Stimulated activated CD8-positive, alpha-beta memory T cell treated with anti-CD3 and anti-CD28 coated beads, Interleukin-4, amount 100 ng/mL, for 48 hours (primary cell): Measurements from ENCODE around the gene LGR4.
A peak's percentile ranks its signal among the peaks of the same experiment; 100 is the strongest.
"Not testable (repeated sequence)": the region's sequence is repeated elsewhere in the genome, so short reads cannot be mapped to it uniquely, and the experiment has no call there.

Experiments used
- DNase-seq: peaks from one replicate; pipeline ENCODE4 v3.0.0-alpha.2; 2020

LGR4 gene

DNA sequence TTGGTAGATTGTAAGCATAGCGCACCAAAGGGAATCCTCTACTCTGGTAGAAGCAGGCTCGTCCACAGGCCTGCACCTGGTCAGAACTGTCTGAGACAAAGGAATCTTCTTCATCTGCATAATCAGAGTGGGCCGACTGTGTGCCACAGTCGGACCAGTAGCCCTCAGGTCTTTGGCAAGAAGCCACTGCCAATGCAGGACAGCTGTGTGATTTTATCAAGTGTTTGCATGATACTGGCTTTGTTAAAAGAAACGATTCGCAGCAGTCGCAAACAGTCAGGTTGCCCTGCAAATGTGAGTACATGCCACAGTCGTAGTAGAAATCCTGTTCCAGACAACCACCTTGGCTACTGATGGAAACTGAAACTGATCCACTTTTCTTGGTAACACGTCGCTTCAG, 104.7 kb downstream of the LGR4 start:
- DNase-seq: no peak

DNA sequence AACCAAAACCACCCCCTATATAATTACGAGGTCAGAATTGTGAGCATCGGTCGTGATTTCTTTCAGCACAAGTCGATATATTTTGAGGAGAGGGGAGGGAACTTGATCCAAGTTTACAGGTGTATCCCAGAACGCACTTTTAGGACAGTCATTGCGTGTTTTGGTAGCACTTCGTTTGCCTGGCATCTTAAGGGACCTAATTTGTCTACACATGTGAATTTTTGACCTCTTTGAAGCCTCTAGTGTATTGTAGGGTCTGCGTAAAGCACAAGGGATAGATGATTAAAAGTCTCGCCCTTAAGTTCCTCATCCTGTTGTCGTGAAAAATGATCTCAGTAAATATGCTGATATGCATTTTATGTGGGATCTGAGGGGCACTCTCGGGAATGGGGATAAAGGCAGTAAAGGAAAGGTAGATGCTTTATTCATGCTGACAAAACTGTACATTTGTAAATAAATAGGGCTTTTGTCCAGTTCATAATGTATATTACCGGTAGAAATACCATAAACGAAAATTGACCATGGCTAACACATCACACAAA, 108.9 kb downstream of the LGR4 start:
- DNase-seq: no peak

GRCh38 chr11:27362749-27363575, 109.6 kb downstream of the LGR4 start, which contains the start of gene CCDC34:
TSS of gene CCDC34 (minus strand) at chr11:27363215. CDS start at chr11:27363194, 21 bp downstream.
- peak; percentile 89 for DNase-seq

GRCh38 chr11:27361649-27362431, 110.8 kb downstream of the LGR4 start:
- no peak for DNase-seq

DNA sequence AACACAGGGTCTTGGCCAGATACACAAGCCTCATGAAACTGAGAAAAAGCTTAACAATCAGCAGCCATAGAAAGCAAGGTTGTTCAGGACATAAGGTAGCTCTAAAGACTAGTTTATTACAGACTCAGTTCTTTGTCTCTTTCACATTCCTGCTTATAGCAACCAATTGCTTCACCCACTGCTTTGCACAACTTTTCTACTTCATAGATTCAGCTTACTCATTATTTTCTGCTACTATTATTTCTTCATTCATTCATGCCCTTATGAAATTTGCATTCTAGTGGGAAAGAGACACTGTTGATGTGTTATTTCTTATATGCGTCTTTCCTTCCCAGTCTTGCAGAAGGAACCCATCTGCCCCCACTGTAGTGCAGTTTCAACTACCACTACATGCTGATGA, 114.3 kb downstream of the LGR4 start:
- DNase-seq: no peak

DNA sequence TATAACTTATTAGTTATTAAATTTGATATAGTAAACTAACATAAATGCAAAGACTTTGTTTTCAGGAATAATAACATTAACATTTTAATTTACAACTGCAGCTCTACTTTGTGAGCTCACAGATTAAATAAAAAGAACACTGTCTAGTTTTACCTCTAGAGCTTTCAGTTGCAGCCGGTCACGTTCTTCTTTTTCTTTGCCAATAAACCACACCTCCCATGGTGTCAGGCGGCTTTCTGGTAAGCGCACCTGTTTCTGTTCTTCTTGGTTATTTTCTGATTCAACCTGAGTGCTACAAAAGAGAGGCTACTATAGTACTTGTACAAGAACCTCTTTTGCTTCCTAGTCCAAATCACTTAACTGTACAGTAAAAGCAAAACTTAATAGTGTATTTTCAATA, 115.3 kb downstream of the LGR4 start:
- DNase-seq: no peak

GRCh38 chr11:27356624-27357222, 115.9 kb downstream of the LGR4 start:
- DNase-seq: no peak

- no peak for DNase-seq
Measured at GRCh38 chr11:27355575-27356104, 117.0 kb downstream of the LGR4 start.

- no peak for DNase-seq
Measured at GRCh38 chr11:27354359-27354965, 118.1 kb downstream of the LGR4 start.

GRCh38 chr11:27353593-27354358, 118.8 kb downstream of the LGR4 start:
- no peak for DNase-seq

DNA sequence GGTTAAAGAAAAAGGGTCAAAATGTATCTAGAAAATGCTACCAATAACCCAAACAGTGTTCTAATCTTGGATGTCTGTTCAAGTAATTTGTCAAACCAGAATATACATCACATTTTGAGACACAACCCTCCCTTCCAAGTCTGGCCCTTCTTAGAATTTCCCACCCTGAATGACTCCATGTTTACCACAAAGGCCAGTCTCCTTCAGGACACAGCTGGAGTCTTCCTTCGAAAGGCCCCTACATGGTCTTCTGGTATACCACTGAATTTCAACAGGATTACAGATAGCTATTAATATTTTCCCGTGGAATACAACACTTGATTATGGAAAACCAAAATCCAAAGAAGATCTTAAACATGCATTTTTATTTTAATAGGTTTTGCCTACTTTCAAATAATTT, 119.8 kb downstream of the LGR4 start:
- no peak for DNase-seq

DNA sequence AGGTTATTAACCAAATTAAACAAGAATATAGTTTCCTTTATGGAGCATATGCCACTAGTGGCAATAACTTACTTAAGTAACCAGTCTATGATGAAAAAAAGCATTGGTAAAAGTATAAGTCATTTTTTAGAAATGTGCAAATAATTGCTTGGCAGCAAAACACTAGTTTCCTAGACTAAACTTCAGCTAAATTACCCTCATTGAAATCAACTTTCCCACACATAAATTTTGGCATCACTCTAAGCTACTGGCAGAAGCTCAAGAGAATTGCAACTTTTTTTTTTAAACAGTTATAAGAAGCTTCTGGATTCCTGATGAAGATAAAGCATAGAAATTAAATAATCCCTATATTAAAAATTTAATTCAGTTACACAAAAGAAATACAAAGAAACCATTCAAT, 122.1 kb downstream of the LGR4 start:
- DNase-seq: no peak

- no peak for DNase-seq
Measured at GRCh38 chr11:27349919-27350318, 122.7 kb downstream of the LGR4 start.

DNA sequence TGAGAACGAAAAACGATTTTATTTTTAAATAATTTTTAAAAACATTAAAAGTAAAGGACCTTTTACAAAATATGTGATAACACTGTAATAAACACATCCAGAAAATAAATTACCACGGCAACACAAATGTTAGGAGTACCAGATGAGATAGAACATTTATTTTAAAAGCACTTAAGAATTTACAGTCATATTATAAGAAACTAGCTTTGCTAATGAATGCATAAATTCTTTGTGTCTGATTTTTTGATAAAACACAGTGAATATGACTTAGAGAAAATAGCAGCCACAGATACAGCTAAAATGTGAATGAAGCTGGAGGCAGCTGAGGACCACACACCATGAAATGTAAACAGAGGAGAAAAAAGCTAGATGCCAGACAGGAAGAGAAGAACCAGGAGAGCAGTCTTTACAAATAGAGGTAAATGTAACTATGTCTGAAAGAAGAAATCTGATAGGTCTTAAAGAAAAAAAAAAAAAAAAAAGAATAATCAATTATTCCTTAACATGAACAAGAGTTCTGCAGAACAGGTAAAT, 124.2 kb downstream of the LGR4 start:
- no peak for DNase-seq

DNA sequence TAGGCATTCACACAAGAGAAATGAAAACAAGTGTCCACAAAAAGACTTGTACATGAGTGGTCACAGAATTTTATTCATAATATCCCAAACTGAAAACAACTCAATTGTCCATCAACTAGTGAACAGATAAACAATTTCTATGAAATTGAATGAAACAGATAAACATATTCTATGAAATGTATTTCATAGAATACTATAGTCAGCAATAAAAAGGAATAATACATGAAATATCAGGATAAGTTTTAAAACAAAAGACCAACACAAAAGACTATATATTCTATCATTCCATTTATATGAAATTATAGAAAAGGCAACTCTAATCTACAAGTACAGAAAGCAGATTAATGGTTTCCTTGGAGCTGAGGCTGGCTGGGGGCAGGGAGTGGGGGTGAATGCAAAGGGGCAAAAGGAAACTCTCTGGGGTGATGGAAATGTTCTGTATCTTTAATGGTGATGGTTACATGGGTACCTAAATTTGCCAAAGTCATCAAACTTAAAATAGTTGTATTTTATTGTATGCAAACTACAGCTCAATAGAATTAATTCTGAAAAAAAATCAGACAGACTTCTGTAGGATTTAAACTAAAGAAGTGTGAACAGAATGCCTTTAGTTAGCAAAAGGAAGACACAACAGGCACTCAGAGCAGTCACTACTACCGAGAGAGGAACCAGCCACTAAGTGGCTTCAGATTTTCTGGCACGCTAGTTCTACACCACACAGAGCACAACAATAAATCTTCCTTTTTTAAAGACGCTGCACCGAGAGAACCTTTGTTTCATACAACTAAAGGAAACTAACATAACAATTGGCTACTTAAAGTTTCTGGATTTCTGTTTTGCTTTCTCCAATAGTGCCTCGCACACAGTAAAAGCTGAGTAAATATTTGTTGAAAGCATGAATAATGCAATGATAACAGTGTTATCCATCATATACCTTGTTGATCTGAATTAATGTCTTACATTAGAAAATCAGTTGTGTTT, 124.9 kb downstream of the LGR4 start:
- no peak for DNase-seq

DNA sequence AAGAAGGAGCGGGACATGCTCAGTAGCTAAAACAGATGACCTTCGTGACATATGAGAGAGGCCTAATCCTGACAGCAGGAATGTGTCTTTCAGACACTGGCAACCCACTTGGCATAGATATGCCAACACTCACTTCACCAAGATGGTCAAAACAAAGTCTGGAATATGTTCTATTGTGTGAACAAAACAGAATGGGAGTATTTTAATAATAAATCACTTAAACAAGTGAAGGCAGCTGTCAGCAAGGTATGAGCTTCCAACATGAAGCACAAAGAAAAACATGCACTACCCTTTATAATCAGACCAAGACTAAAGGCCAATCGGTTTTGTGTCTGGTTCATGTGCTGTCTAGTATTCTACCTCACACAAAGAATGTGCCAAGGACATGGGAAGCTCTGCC, 132.6 kb downstream of the LGR4 start:
- no peak for DNase-seq

DNA sequence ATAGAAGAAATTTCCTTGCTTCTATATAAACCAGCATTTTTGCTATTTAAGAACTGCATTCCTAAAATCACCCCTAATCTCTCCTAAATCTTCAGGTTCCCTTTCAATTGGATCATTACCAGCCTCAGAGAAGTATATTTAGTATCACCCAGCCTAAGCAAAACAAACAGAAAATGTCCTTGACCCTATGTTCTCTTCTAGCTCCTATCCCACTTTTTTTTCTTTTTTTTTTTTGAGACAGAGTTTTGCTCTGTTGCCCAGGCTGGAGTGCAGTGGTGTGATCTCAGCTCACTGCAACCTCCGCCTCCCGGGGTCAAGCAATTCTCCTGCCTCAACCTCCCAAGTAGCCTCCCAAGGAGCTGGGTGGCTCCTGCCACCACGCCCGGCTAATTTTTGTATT, 137.8 kb downstream of the LGR4 start:
- not testable (repeated sequence) for DNase-seq

DNA sequence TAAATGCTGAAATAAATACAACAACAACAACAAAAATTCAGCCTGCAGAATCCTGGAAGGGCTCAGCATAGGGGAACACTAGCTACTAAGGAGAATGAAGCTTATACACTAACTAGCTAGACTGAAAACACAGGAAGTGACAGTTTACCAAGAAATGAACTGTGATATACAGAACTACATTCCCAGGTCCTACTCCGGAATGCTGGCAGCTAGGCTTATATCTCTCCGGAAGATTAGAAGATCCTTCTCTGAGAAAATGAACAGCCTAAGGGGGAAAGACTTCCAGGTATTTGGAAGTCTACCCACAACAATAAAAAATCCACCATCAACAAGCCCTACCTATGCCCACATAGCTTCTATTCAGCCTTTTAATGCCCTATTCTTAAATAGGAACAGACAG, 140.6 kb downstream of the LGR4 start:
- DNase-seq: no peak

- no peak for DNase-seq
Measured at GRCh38 chr11:27330633-27331270, 141.8 kb downstream of the LGR4 start.
